Smooth muscle cell of the brain vasculature (primary cell): ENCODE data around the gene APOE.

Experiments used
- DNase-seq: peaks from one replicate; pipeline ENCODE4 v3.0.0-alpha.2; 2012; ENCODE audit warnings: low read depth, low spot score

The APOE gene

GRCh38 chr19:44951179-44952159, 45.9 kb downstream of the APOE start:
- peak; percentile 68 for DNase-seq

GRCh38 chr19:44954278-44954648, 48.7 kb downstream of the APOE start:
- DNase-seq, result no peak

- peak; percentile 94 for DNase-seq
Observed at GRCh38 chr19:44954649-44955504, 49.3 kb downstream of the APOE start, which contains the start of gene CLPTM1. CLPTM1 (plus strand) TSS chr19:44955380; CDS start chr19:44955396, 16 bp downstream.

GRCh38 chr19:44955505-44956439, 50.2 kb downstream of the APOE start:
- no peak for DNase-seq

- DNase-seq, result no peak
Observed at GRCh38 chr19:44957526-44957925, 51.9 kb downstream of the APOE start.

GRCh38 chr19:44958090-44958489, 52.5 kb downstream of the APOE start:
- no peak for DNase-seq
